ENCODE data around the gene AVEN. TPM values are rescaled to one million over a fixed set of nuclear protein-coding genes. Genes with fewer than 3 reads are reported as not detected.

The AVEN gene
- total RNA-seq, 4 donors from 2014 or later, result 5.9 to 14.8 (median 13.5) TPM

DNA sequence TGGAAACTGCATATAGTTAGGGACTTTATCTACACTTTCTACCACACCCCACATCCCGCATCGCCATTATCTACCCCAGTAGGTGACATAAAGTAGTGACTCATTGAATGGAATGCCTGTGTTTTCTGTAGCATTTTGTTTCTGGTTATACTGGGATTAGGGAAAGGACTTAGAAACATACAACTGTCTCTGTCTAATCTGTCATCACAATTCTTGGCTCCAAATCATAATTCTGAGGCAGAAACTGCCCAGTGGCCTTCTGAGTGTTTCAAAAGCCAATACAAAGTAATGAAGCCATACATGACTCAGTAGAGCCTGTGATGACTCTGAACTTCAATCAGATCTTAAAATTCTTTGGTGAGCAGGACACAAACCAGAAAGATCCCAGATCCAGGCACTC, 186.4 kb downstream of the AVEN start:
- TF ChIP-seq POLR2A (IDR thresholded peaks at IDR 0.05) (no peak), EP300 (IDR thresholded peaks at IDR 0.05) (no peak), POLR2AphosphoS5 (IDR thresholded peaks at IDR 0.05) (no peak), CTCF (IDR thresholded peaks at IDR 0.05) (no peak)
- H3K27ac ChIP-seq, result no peak overlapping the region
- no peaks in the 10 kb centered on the region for H3K36me3 ChIP-seq
- H3K4me1 ChIP-seq, result no peaks in the 10 kb centered on the region
- no peak for DNase-seq (ENCODE audit: low spot score in 2 of 2)
- 90% methylated on average over 2 of the region's 2 CpGs for WGBS
- no peak overlapping the region for H3K4me3 ChIP-seq
- H3K9me3 ChIP-seq, result no peaks in the 10 kb centered on the region
- no peaks in the 10 kb centered on the region for H3K27me3 ChIP-seq

- Histone ChIP-seq H3K4me3 (no peak overlapping the region), H3K9me3 (no peaks in the 10 kb centered on the region), H3K4me1 (no peaks in the 10 kb centered on the region), H3K27ac (no peak overlapping the region), H3K27me3 (no peaks in the 10 kb centered on the region), H3K36me3 (no peaks in the 10 kb centered on the region)
- WGBS, result 91% methylated on average over 1 of the region's 1 CpG
- TF ChIP-seq EP300 (IDR thresholded peaks at IDR 0.05) (no peak), CTCF (IDR thresholded peaks at IDR 0.05) (no peak), POLR2AphosphoS5 (IDR thresholded peaks at IDR 0.05) (no peak), POLR2A (IDR thresholded peaks at IDR 0.05) (no peak)
- DNase-seq (ENCODE audit: low spot score in 2 of 2), result no peak
Measured at GRCh38 chr15:33852094-33852493, 186.9 kb downstream of the AVEN start.

- no peaks in the 10 kb centered on the region for H3K9me3 ChIP-seq
- H3K4me3 ChIP-seq, result no peak overlapping the region
- 76% methylated on average over 1 of the region's 1 CpG for WGBS
- TF ChIP-seq CTCF (IDR thresholded peaks at IDR 0.05), result no peak
- no peak for TF ChIP-seq POLR2A (IDR thresholded peaks at IDR 0.05)
- TF ChIP-seq EP300 (IDR thresholded peaks at IDR 0.05), result no peak
- TF ChIP-seq POLR2AphosphoS5 (IDR thresholded peaks at IDR 0.05), result no peak
- no peaks in the 10 kb centered on the region for H3K4me1 ChIP-seq
- no peak overlapping the region for H3K27ac ChIP-seq
- H3K27me3 ChIP-seq, result no peaks in the 10 kb centered on the region
- no peaks in the 10 kb centered on the region for H3K36me3 ChIP-seq
- DNase-seq (ENCODE audit: low spot score in 2 of 2), result no peak
Measured at GRCh38 chr15:33851079-33851478, 187.9 kb downstream of the AVEN start.

- H3K9me3 ChIP-seq, result no peaks in the 10 kb centered on the region
- H3K27ac ChIP-seq, result no peak overlapping the region
- no peaks in the 10 kb centered on the region for H3K27me3 ChIP-seq
- TF ChIP-seq CTCF (IDR thresholded peaks at IDR 0.05) (no peak), POLR2AphosphoS5 (IDR thresholded peaks at IDR 0.05) (no peak), POLR2A (IDR thresholded peaks at IDR 0.05) (no peak), EP300 (IDR thresholded peaks at IDR 0.05) (no peak)
- no peaks in the 10 kb centered on the region for H3K36me3 ChIP-seq
- H3K4me1 ChIP-seq, result no peaks in the 10 kb centered on the region
- DNase-seq (ENCODE audit: low spot score in 2 of 2), result no peak
- no peak overlapping the region for H3K4me3 ChIP-seq
- WGBS, result 91% methylated on average over 3 of the region's 3 CpGs
Measured at GRCh38 chr15:33848011-33848410, 191.0 kb downstream of the AVEN start.

GRCh38 chr15:33846862-33847261, 192.1 kb downstream of the AVEN start:
- H3K4me1 ChIP-seq, result no peaks in the 10 kb centered on the region
- TF ChIP-seq CTCF (IDR thresholded peaks at IDR 0.05) (no peak), EP300 (IDR thresholded peaks at IDR 0.05) (no peak), POLR2AphosphoS5 (IDR thresholded peaks at IDR 0.05) (no peak), POLR2A (IDR thresholded peaks at IDR 0.05) (no peak)
- 74% methylated on average over 6 of the region's 6 CpGs for WGBS
- no peaks in the 10 kb centered on the region for H3K27me3 ChIP-seq
- DNase-seq (ENCODE audit: low spot score in 2 of 2), result no peak
- H3K27ac ChIP-seq, result no peak overlapping the region
- no peak overlapping the region for H3K4me3 ChIP-seq
- H3K36me3 ChIP-seq, result no peaks in the 10 kb centered on the region
- no peaks in the 10 kb centered on the region for H3K9me3 ChIP-seq
